ENCODE measurements around the gene GSTA3.

The GSTA3 gene

GRCh38 chr6:52849137-52849536 is 60.4 kb downstream of the GSTA3 start:
- no peak for DNase-seq

All from cortex of kidney (tissue), 1 donor.